Measurements from ENCODE around the gene SOHLH1. TPM values are rescaled to one million over a fixed set of nuclear protein-coding genes. Genes with fewer than 3 reads are reported as not detected.

The SOHLH1 gene
- total RNA-seq, 1 experiment from 2014 or later: not detected

- Histone ChIP-seq H3K9me3 (ENCODE audit: control insufficient read depth in 1 of 2, insufficient read depth in 1 of 2, low read depth in 1 of 2, low read length in 2 of 2) (peaks cover 22 to 46% of the 10 kb centered on the region in 2 experiments; a peak in 3 of 4 replicates), H3K4me1 (ENCODE audit: control insufficient read depth in 1 of 2, insufficient read depth in 2 of 2, low read length in 2 of 2) (no peaks in the 10 kb centered on the region), H2AFZ (ENCODE audit: low read depth, low read length, poor library complexity, severe bottlenecking) (no peak overlapping the region), H3K27ac (ENCODE audit: low read depth, low read length) (no peak overlapping the region), H3K27me3 (ENCODE audit: insufficient read depth, low read length) (no peaks in the 10 kb centered on the region), H3K4me2 (ENCODE audit: low read length) (no peak overlapping the region), H3K9ac (ENCODE audit: low read length) (no peak overlapping the region), H3K79me2 (ENCODE audit: insufficient read depth, low read length) (no peaks in the 10 kb centered on the region), H3K4me3 (replicated peaks in 1 of 2; ENCODE audit: low read depth in 1 of 2, low read length in 2 of 2) (no peak overlapping the region), H3K36me3 (ENCODE audit: control insufficient read depth in 1 of 2, insufficient read depth in 2 of 2, low read length in 2 of 2) (no peaks in the 10 kb centered on the region), H4K20me1 (ENCODE audit: insufficient read depth) (no peaks in the 10 kb centered on the region), H3K9me2 (ENCODE audit: insufficient read depth) (no peaks in the 10 kb centered on the region)
- no peak for TF ChIP-seq CEBPB (IDR thresholded peaks at IDR 0.05; ENCODE audit: low read depth)
- no peak for TF ChIP-seq FOSL1 (IDR thresholded peaks at IDR 0.05; ENCODE audit: low read depth)
- no peak for TF ChIP-seq ELF1 (IDR thresholded peaks at IDR 0.05; ENCODE audit: borderline replicate concordance, low read depth)
- TF ChIP-seq ATF3 (IDR thresholded peaks at IDR 0.05): no peak
- TF ChIP-seq TCF7L2 (IDR thresholded peaks at IDR 0.05; ENCODE audit: borderline replicate concordance, extremely low read depth, insufficient read depth, insufficient read length): no peak
- no peak for TF ChIP-seq ZBTB33 (IDR thresholded peaks at IDR 0.05; ENCODE audit: extremely low read depth, insufficient replicate concordance, low read length)
- TF ChIP-seq CTCF (IDR thresholded peaks at IDR 0.05 in 2 of 3, conservative IDR thresholded peaks at IDR 0.05 in 1 of 3; ENCODE audit: borderline replicate concordance in 1 of 3, insufficient read depth in 1 of 3, low read depth in 2 of 3, low read length in 2 of 3): no peak
- no peak for TF ChIP-seq REST (IDR thresholded peaks at IDR 0.05; ENCODE audit: low read depth)
- no peak for TF ChIP-seq ZNF274 (IDR thresholded peaks at IDR 0.05; ENCODE audit: low read depth, low read length)
- TF ChIP-seq YY1 (IDR thresholded peaks at IDR 0.05; ENCODE audit: extremely low read depth, insufficient replicate concordance, low read depth, low read length): no peak
- TF ChIP-seq EZH2phosphoT487 (IDR thresholded peaks at IDR 0.05; ENCODE audit: borderline replicate concordance): no peak
- TF ChIP-seq MAX (IDR thresholded peaks at IDR 0.05): no peak
- no peak for TF ChIP-seq SP1 (IDR thresholded peaks at IDR 0.05; ENCODE audit: low read depth)
- ATAC-seq: no peak
- POLR2A ChIA-PET: no interaction called here
- no peak for DNase-seq (ENCODE audit: low read depth, low spot score)
- CTCF ChIA-PET: no interaction called here
- intact Hi-C loops (cut with micrococcal nuclease): no loop called here
- no TSS peak for BruUV-seq (replicated peaks)
- RAD21 ChIA-PET (ENCODE audit: low non-redundant PET in 1 of 2, low total read pairs in 2 of 2, uncharacterized antibody in 2 of 2, unreplicated experiment in 2 of 2): no interaction called here
Measured at GRCh38 chr9:135648494-135649410, 50.5 kb downstream of the SOHLH1 start.

All from HCT116 (cell line).